Psoas muscle (tissue), 8 donors: ENCODE results near the gene KIAA0825. TPM values are rescaled to one million over a fixed set of nuclear protein-coding genes. Genes with fewer than 3 reads are reported as not detected.

ENCODE experiments used
- ATAC-seq, 4 donors: fragments of 200-7000 bp; cut with Tn5 transposase; one replicate each; pipeline ENCODE4 v1.9.1; 2020; ENCODE audit warnings: moderate library complexity in 3 of 4, mild to moderate bottlenecking in 2 of 4
- DNase-seq, 2 donors: peaks; one replicate each; pipeline ENCODE4 v3.0.0-alpha.2; 2020
- H3K27ac ChIP-seq: fragments of 200-600 bp; one replicate; pipeline ENCODE4 v1.8.0; 2022
- H3K27me3 ChIP-seq, 3 donors: fragments of 200-600 bp in 1 of 3; one replicate each; pipeline versions ENCODE4 v1.6.1 to v1.8.0; 2013 to 2022; ENCODE audit warnings: low read length in 2 of 3, mild to moderate bottlenecking in 2 of 3, moderate library complexity in 1 of 3; ENCODE audit not compliant: insufficient read depth in 3 of 3
- H3K36me3 ChIP-seq, 2 donors: fragments of 200-600 bp in 1 of 2; one replicate each; pipeline versions ENCODE4 v1.6.1 to v1.8.0; 2013 to 2022; ENCODE audit warnings: low read depth in 1 of 2, mild to moderate bottlenecking in 1 of 2, moderate library complexity in 1 of 2; ENCODE audit not compliant: insufficient read depth in 1 of 2
- H3K4me1 ChIP-seq: fragments of 200-600 bp; one replicate; pipeline ENCODE4 v1.8.0; 2022
- H3K4me3 ChIP-seq: fragments of 200-600 bp; one replicate; pipeline ENCODE4 v1.8.0; 2022; ENCODE audit warnings: mild to moderate bottlenecking
- H3K9me3 ChIP-seq: fragments of 200-600 bp; one replicate; pipeline ENCODE4 v1.8.0; 2022
- CTCF ChIP-seq: fragments of 200-600 bp; IDR thresholded peaks from one replicate; pipeline ENCODE4 v1.8.0; 2022; ENCODE audit warnings: antibody characterized with exemption
- WGBS, 3 donors: extraction: QIAGEN DNeasy Blood & Tissue Kit; methylation state at CpG; one replicate each; pipeline versions ENCODE4 v1.1.6 to v1.1.7; 2013; 5-methylcytosine and 5-hydroxymethylcytosine counted together
- intact Hi-C, 2 donors: fragments of 100-400 bp; cut with DNase I; formaldehyde crosslinking; loops; one replicate each; pipeline versions ENCODE4 v1.11.0 to v1.14.2; 2022
- polyA plus RNA-seq, 3 donors: library from polyadenylated mRNA; stranded (reverse); fragments of 200-250 nt; gene quantifications; one replicate each; pipeline ENCODE4 v1.2.3, GENCODE V29; 2013
- total RNA-seq, 4 donors: library from RNA; stranded (reverse); fragmentation: NEBNext Ultra II Directional in 2 of 4; extraction: Animal tissue kit (Norgen Biotek cat#: 25700) in 2 of 4; gene quantifications; one replicate each; pipeline versions ENCODE4 v1.2.1 to v1.2.4, GENCODE V29; 2021 to 2023
- donor health status: healthy with polysubstance abuse.
- donor health status: DM: no; HTN: no; CAD: no; lungs with moderate emphysema.
- donor health status: Bipolar disorder and iron deficiency.
- donor health status: healthy.
- donor health status: DM: yes; HTN: yes; CAD: no.
- donor health status: DM: no; HTN: no; CAD: no.
- donor health status: DM: no; HTN: no; CAD: no.
- donor health status: DM: yes; HTN: yes; CAD: no.

KIAA0825 gene
- total and polyA plus RNA-seq, 7 donors: 0.41 to 1.5 (median 1.1) TPM

GRCh38 chr5:94463739-94464138 is 154.7 kb downstream of the KIAA0825 start:
- Histone ChIP-seq H3K27me3 (no peaks in the 10 kb centered on the region), H3K36me3 (no peaks in the 10 kb centered on the region), H3K4me3 (no peak overlapping the region), H3K27ac (no peak overlapping the region), H3K4me1 (no peaks in the 10 kb centered on the region), H3K9me3 (no peaks in the 10 kb centered on the region)
- intact Hi-C loops: no loop called here
- no peak for DNase-seq
- 51 to 67% (median 52%) methylated on average over 2 of the region's 2 CpGs for WGBS, 3 donors
- no peak for ATAC-seq
- no peak for TF ChIP-seq CTCF

- DNase-seq: no peak
- no peak for ATAC-seq
- Histone ChIP-seq H3K36me3 (no peaks in the 10 kb centered on the region), H3K9me3 (no peaks in the 10 kb centered on the region), H3K4me3 (no peak overlapping the region), H3K27ac (no peak overlapping the region), H3K27me3 (no peaks in the 10 kb centered on the region), H3K4me1 (no peaks in the 10 kb centered on the region)
- 26 to 51% (median 35%) methylated on average over 4 of the region's 4 CpGs for WGBS, 3 donors
- intact Hi-C loops: no loop called here
- no peak for TF ChIP-seq CTCF
Observed at GRCh38 chr5:94461131-94461530, 157.3 kb downstream of the KIAA0825 start.

GRCh38 chr5:94459915-94460314 is 158.5 kb downstream of the KIAA0825 start:
- no peaks in the 10 kb centered on the region for H3K36me3 ChIP-seq
- H3K4me1 ChIP-seq: no peaks in the 10 kb centered on the region
- H3K27me3 ChIP-seq: no peaks in the 10 kb centered on the region
- ATAC-seq (no peak), DNase-seq (no peak)
- no peaks in the 10 kb centered on the region for H3K9me3 ChIP-seq
- H3K4me3 ChIP-seq: no peak overlapping the region
- no peak overlapping the region for H3K27ac ChIP-seq
- intact Hi-C loops: no loop called here
- TF ChIP-seq CTCF: no peak

- no peak for TF ChIP-seq CTCF
- intact Hi-C loops: no loop called here
- no peaks in the 10 kb centered on the region for H3K9me3 ChIP-seq
- H3K4me1 ChIP-seq: no peaks in the 10 kb centered on the region
- H3K36me3 ChIP-seq: no peaks in the 10 kb centered on the region
- DNase-seq: no peak
- no peak overlapping the region for H3K27ac ChIP-seq
- 95 to 99% (median 97%) methylated on average over 4 of the region's 4 CpGs for WGBS, 3 donors
- no peak for ATAC-seq
- no peaks in the 10 kb centered on the region for H3K27me3 ChIP-seq
- no peak overlapping the region for H3K4me3 ChIP-seq
Observed at GRCh38 chr5:94457788-94458187, 160.6 kb downstream of the KIAA0825 start.

- no peaks in the 10 kb centered on the region for H3K36me3 ChIP-seq
- DNase-seq (no peak), ATAC-seq (no peak)
- H3K27me3 ChIP-seq: no peaks in the 10 kb centered on the region
- WGBS, 3 donors: 24 to 46% (median 39%) methylated on average over 2 of the region's 2 CpGs
- no peaks in the 10 kb centered on the region for H3K4me1 ChIP-seq
- no peak overlapping the region for H3K27ac ChIP-seq
- intact Hi-C loops: no loop called here
- no peaks in the 10 kb centered on the region for H3K9me3 ChIP-seq
- H3K4me3 ChIP-seq: no peak overlapping the region
- no peak for TF ChIP-seq CTCF
Observed at GRCh38 chr5:94445726-94446125, 172.7 kb downstream of the KIAA0825 start.
